DMS114 treated with DMSO at 0.1 percent for 48 hours (cell line): ENCODE results near the gene GABPB2.

Experiments
- DNase-seq: peaks from one replicate; lab custom pipeline; 2025; ENCODE audit not compliant: unreplicated experiment; lab: John Stamatoyannopoulos, UW

GABPB2 gene

GRCh38 chr1:151158326-151158725 is 87.8 kb downstream of the GABPB2 start:
- no peak for DNase-seq

- no peak for DNase-seq
Observed at GRCh38 chr1:151158751-151159251, 88.2 kb downstream of the GABPB2 start.

- DNase-seq, result no peak
Observed at GRCh38 chr1:151159373-151159772, 88.8 kb downstream of the GABPB2 start.

- no peak for DNase-seq
Observed at GRCh38 chr1:151164732-151165280, 94.2 kb downstream of the GABPB2 start.

- DNase-seq, result peak; percentile 51
Observed at GRCh38 chr1:151165281-151165737, 94.7 kb downstream of the GABPB2 start.

GRCh38 chr1:151165738-151166504 is 95.4 kb downstream of the GABPB2 start, which contains the start of the genes LYSMD1 and SCNM1:
Gene LYSMD1, minus strand, starts transcription at chr1:151165902. Its CDS starts 644 bp downstream, at chr1:151165258.
Gene SCNM1, plus strand, starts transcription at chr1:151166144. Its CDS starts 9 bp downstream, at chr1:151166153.
- peak; percentile 99 for DNase-seq

GRCh38 chr1:151166505-151166956 is 96.0 kb downstream of the GABPB2 start:
- DNase-seq, result no peak

GRCh38 chr1:151167116-151167515 is 96.6 kb downstream of the GABPB2 start:
- DNase-seq, result no peak

GRCh38 chr1:151171190-151171589 is 100.6 kb downstream of the GABPB2 start:
- DNase-seq, result no peak
